Measurements from ENCODE around the gene NFKB2.

GRCh38 chr10:102424145-102424544 is 28.6 kb downstream of the NFKB2 start:
- TF ChIP-seq YY2 (tag by site-specific recombination; IDR thresholded peaks at IDR 0.05) (no peak), GLIS1 (tag by site-specific recombination; IDR thresholded peaks at IDR 0.05) (no peak), ZNF777 (tag by site-specific recombination; IDR thresholded peaks at IDR 0.05; ENCODE audit: borderline replicate concordance) (no peak), SP2 (tag by site-specific recombination; IDR thresholded peaks at IDR 0.05) (no peak)
- TF ChIP-seq, protein P1, sequence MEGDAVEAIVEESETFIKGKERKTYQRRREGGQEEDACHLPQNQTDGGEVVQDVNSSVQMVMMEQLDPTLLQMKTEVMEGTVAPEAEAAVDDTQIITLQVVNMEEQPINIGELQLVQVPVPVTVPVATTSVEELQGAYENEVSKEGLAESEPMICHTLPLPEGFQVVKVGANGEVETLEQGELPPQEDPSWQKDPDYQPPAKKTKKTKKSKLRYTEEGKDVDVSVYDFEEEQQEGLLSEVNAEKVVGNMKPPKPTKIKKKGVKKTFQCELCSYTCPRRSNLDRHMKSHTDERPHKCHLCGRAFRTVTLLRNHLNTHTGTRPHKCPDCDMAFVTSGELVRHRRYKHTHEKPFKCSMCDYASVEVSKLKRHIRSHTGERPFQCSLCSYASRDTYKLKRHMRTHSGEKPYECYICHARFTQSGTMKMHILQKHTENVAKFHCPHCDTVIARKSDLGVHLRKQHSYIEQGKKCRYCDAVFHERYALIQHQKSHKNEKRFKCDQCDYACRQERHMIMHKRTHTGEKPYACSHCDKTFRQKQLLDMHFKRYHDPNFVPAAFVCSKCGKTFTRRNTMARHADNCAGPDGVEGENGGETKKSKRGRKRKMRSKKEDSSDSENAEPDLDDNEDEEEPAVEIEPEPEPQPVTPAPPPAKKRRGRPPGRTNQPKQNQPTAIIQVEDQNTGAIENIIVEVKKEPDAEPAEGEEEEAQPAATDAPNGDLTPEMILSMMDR (tag by site-specific recombination; IDR thresholded peaks at IDR 0.05), result no peak
